AG09309 (cell line): ENCODE measurements around the gene SESTD1.

Experiments used
- DNase-seq: peaks from one replicate; pipeline ENCODE4 v3.0.0-alpha.2; 2010; ENCODE audit warnings: low read depth
- H3K4me3 ChIP-seq: 2 replicates; pipeline ENCODE4 v1.5.1; 2011; ENCODE audit warnings: mild to moderate bottlenecking, low read depth, low read length, moderate library complexity; ENCODE audit not compliant: control insufficient read depth
- TF ChIP-seq, protein P1 (sequence below): IDR thresholded peaks from 2 replicates; pipeline ENCODE4 v1.5.1; 2011; ENCODE audit warnings: mild to moderate bottlenecking, low read depth, low read length, inconsistent platforms; ENCODE audit not compliant: insufficient read depth, control insufficient read depth; ENCODE audit errors: missing control alignments

The SESTD1 gene

GRCh38 chr2:179107737-179108136, 156.9 kb downstream of the SESTD1 start:
- no peak for DNase-seq
- no peak overlapping the region for H3K4me3 ChIP-seq
- TF ChIP-seq, protein P1, sequence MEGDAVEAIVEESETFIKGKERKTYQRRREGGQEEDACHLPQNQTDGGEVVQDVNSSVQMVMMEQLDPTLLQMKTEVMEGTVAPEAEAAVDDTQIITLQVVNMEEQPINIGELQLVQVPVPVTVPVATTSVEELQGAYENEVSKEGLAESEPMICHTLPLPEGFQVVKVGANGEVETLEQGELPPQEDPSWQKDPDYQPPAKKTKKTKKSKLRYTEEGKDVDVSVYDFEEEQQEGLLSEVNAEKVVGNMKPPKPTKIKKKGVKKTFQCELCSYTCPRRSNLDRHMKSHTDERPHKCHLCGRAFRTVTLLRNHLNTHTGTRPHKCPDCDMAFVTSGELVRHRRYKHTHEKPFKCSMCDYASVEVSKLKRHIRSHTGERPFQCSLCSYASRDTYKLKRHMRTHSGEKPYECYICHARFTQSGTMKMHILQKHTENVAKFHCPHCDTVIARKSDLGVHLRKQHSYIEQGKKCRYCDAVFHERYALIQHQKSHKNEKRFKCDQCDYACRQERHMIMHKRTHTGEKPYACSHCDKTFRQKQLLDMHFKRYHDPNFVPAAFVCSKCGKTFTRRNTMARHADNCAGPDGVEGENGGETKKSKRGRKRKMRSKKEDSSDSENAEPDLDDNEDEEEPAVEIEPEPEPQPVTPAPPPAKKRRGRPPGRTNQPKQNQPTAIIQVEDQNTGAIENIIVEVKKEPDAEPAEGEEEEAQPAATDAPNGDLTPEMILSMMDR = no peak

- no peak overlapping the region for H3K4me3 ChIP-seq
- TF ChIP-seq, protein P1 = no peak
- DNase-seq = peak; percentile 70
Observed at GRCh38 chr2:179106676-179107428, 157.8 kb downstream of the SESTD1 start.

DNA sequence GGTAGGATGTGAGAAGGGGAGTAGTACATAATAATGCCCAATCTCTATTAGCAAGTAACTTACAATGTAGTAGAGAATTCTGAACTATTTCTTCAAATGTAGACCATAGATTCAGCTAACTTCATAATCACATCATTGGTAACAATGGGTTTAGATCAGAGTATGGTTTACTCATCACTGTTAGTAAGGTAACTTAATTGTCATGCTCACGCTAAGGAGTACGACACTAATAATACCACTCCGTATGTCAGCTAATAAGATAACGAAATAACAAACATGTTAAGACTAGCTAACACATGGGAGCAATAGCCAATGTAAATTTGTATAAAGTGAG, 158.3 kb downstream of the SESTD1 start:
- DNase-seq = no peak
- no peak overlapping the region for H3K4me3 ChIP-seq
- TF ChIP-seq, protein P1 = no peak

DNA sequence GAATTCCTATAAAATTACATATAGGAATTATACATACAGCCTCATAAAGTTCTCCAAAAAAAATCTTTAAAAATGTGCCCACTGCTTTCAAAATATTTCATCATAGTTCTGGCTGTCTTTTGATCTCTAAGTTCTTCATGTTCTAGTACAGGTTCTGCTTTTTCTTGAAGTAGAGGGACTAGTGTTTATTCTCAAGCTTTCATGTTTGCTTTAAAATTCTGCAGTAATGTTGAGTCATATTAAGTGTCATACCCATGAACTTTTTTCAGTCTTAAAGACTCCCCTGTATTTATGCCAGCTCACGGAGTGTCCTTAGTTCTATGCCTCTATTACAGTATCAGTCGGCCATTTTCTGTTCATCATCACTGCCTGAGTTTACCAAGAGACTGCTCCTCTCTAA, 159.9 kb downstream of the SESTD1 start:
- DNase-seq = no peak
- no peak overlapping the region for H3K4me3 ChIP-seq
- TF ChIP-seq, protein P1 = no peak

- TF ChIP-seq, protein P1 = no peak
Observed at GRCh38 chr2:179098080-179098689, 166.4 kb downstream of the SESTD1 start.

GRCh38 chr2:179097131-179097530, 167.5 kb downstream of the SESTD1 start:
- DNase-seq = no peak
- TF ChIP-seq, protein P1 = no peak
- no peak overlapping the region for H3K4me3 ChIP-seq

More at GRCh38 chr2:179098080-179098689, 166.4 kb downstream of the SESTD1 start:
- DNase-seq = no peak
- no peak overlapping the region for H3K4me3 ChIP-seq
